Measurements from ENCODE around the gene TFAP2E. TPM values are rescaled to one million over a fixed set of nuclear protein-coding genes. Genes with fewer than 3 reads are reported as not detected.

Gene TFAP2E
- total RNA-seq, 1 donor from 2014 or later, result 1.4 TPM

GRCh38 chr1:35557611-35558373, 15.3 kb upstream of the TFAP2E start, which contains the start of gene NCDN:
TSS of gene NCDN (plus strand) at chr1:35557799. CDS start at chr1:35558191, 392 bp downstream.
- no peaks in the 10 kb centered on the region for H3K36me3 Mint-ChIP-seq
- no peaks in the 10 kb centered on the region for H3K9me3 Mint-ChIP-seq
- TF ChIP-seq, protein P1, sequence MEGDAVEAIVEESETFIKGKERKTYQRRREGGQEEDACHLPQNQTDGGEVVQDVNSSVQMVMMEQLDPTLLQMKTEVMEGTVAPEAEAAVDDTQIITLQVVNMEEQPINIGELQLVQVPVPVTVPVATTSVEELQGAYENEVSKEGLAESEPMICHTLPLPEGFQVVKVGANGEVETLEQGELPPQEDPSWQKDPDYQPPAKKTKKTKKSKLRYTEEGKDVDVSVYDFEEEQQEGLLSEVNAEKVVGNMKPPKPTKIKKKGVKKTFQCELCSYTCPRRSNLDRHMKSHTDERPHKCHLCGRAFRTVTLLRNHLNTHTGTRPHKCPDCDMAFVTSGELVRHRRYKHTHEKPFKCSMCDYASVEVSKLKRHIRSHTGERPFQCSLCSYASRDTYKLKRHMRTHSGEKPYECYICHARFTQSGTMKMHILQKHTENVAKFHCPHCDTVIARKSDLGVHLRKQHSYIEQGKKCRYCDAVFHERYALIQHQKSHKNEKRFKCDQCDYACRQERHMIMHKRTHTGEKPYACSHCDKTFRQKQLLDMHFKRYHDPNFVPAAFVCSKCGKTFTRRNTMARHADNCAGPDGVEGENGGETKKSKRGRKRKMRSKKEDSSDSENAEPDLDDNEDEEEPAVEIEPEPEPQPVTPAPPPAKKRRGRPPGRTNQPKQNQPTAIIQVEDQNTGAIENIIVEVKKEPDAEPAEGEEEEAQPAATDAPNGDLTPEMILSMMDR (conservative IDR thresholded peaks at IDR 0.05), result no peak
- peak within 1 kb of the TSS; percentile 97 for H3K4me3 Mint-ChIP-seq
- H3K4me1 Mint-ChIP-seq (ENCODE audit: unreplicated experiment), result peaks cover 36% of the 10 kb centered on the region
- H3K27me3 Mint-ChIP-seq, result no peaks in the 10 kb centered on the region
- H3K27ac Mint-ChIP-seq, result peak within 1 kb of the TSS; percentile 91
- peak; percentile 98 for DNase-seq (ENCODE audit: extremely low spot score, unreplicated experiment)

- Mint-ChIP-seq H3K4me1 (ENCODE audit: unreplicated experiment) (peaks cover 36% of the 10 kb centered on the region), H3K4me3 (peak overlapping the region; percentile 97), H3K36me3 (no peaks in the 10 kb centered on the region), H3K27me3 (no peaks in the 10 kb centered on the region), H3K27ac (peak overlapping the region; percentile 91), H3K9me3 (no peaks in the 10 kb centered on the region)
- no peak for DNase-seq (ENCODE audit: extremely low spot score, unreplicated experiment)
- TF ChIP-seq, protein P1 (conservative IDR thresholded peaks at IDR 0.05), result no peak
These were observed 14.5 kb upstream of the TFAP2E start for GRCh38 chr1:35558374-35559316.

- H3K27ac Mint-ChIP-seq, result peak overlapping the region; percentile 34
- H3K4me3 Mint-ChIP-seq, result peak overlapping the region; percentile 74
These were observed 13.7 kb upstream of the TFAP2E start for GRCh38 chr1:35559317-35559944.

DNA sequence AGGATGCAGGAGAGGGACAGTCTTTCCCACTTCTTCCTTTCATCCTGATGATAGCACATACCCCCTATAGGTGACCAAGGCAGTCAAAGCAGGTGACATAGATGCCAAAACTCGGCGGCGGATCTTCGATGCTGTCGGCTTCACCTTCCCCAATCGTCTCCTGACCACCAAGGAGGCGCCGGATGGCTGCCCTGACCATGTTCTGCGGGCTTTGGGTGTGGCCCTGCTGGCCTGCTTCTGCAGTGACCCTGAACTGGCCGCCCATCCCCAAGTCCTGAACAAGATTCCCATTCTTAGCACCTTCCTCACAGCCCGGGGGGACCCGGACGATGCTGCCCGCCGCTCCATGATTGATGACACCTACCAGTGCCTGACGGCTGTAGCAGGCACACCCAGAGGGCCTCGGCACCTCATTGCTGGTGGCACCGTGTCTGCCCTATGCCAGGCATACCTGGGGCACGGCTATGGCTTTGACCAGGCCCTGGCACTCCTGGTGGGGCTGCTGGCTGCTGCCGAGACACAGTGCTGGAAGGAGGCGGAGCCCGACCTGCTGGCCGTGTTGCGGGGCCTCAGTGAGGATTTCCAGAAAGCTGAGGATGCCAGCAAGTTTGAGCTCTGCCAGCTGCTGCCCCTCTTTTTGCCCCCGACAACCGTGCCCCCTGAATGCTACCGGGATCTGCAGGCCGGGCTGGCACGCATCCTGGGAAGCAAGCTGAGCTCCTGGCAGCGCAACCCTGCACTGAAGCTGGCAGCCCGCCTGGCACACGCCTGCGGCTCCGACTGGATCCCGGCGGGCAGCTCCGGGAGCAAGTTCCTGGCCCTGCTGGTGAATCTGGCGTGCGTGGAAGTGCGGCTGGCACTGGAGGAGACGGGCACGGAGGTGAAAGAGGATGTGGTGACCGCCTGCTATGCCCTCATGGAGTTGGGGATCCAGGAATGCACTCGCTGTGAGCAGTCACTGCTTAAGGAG, 12.6 kb upstream of the TFAP2E start:
- Mint-ChIP-seq H3K4me3 (no peak overlapping the region), H3K27me3 (no peaks in the 10 kb centered on the region), H3K4me1 (ENCODE audit: unreplicated experiment) (peaks cover 27% of the 10 kb centered on the region), H3K36me3 (peaks cover 5% of the 10 kb centered on the region), H3K27ac (no peak overlapping the region), H3K9me3 (no peaks in the 10 kb centered on the region)
- DNase-seq (ENCODE audit: extremely low spot score, unreplicated experiment), result no peak
- TF ChIP-seq, protein P1 (conservative IDR thresholded peaks at IDR 0.05), result no peak

More at GRCh38 chr1:35559317-35559944, 13.7 kb upstream of the TFAP2E start:
- Mint-ChIP-seq H3K27me3 (no peaks in the 10 kb centered on the region), H3K36me3 (peaks cover under 1% of the 10 kb centered on the region), H3K4me1 (ENCODE audit: unreplicated experiment) (peaks cover 36% of the 10 kb centered on the region), H3K9me3 (no peaks in the 10 kb centered on the region)
- TF ChIP-seq, protein P1 (conservative IDR thresholded peaks at IDR 0.05), result no peak
- DNase-seq (ENCODE audit: extremely low spot score, unreplicated experiment), result no peak
